ENCODE data around the gene RPUSD3.

Gene RPUSD3

DNA sequence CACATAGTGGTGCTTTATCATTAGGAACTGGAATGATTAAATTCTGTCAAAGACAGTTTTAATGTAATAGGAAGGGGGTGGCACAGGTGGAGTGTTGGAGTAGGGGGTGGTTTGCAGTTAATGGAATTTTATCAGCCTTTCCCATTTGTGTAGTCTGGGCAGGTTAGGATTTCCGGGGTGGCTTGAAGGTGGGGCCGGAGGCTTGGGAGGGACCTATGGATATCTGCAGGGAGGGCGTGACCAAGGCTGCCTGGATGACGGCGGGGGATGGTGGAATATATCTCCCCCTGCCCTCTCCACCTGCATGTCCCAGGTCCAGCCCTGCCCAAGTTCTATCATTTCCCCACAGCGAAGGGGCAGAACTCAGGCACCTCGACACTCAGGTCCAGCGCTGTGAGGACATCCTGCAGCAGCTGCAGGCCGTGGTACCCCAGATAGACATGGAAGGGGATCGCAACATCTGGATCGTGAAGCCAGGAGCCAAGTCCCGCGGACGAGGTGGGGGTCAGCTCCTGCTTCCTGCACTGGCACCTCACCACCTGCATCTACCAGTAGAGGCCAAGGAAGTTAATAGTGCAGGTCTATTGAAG lies 18.3 kb downstream of the RPUSD3 start:
- no peak for TF ChIP-seq ZFX (IDR thresholded peaks at IDR 0.05)
- TF ChIP-seq, protein P1, sequence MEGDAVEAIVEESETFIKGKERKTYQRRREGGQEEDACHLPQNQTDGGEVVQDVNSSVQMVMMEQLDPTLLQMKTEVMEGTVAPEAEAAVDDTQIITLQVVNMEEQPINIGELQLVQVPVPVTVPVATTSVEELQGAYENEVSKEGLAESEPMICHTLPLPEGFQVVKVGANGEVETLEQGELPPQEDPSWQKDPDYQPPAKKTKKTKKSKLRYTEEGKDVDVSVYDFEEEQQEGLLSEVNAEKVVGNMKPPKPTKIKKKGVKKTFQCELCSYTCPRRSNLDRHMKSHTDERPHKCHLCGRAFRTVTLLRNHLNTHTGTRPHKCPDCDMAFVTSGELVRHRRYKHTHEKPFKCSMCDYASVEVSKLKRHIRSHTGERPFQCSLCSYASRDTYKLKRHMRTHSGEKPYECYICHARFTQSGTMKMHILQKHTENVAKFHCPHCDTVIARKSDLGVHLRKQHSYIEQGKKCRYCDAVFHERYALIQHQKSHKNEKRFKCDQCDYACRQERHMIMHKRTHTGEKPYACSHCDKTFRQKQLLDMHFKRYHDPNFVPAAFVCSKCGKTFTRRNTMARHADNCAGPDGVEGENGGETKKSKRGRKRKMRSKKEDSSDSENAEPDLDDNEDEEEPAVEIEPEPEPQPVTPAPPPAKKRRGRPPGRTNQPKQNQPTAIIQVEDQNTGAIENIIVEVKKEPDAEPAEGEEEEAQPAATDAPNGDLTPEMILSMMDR (conservative IDR thresholded peaks at IDR 0.05) = no peak
- H3K27ac ChIP-seq = no peak overlapping the region

- no peak overlapping the region for H3K27ac ChIP-seq
- TF ChIP-seq, protein P1 (conservative IDR thresholded peaks at IDR 0.05) = no peak; the same call in 1 of the 2 replicates
- no peak for TF ChIP-seq ZFX (IDR thresholded peaks at IDR 0.05)
Measured at GRCh38 chr3:9820946-9821345, 22.9 kb downstream of the RPUSD3 start.

GRCh38 chr3:9820543-9820942 lies 23.3 kb downstream of the RPUSD3 start:
- no peak overlapping the region for H3K27ac ChIP-seq
- no peak for TF ChIP-seq ZFX (IDR thresholded peaks at IDR 0.05)
- TF ChIP-seq, protein P1 (conservative IDR thresholded peaks at IDR 0.05) = no peak

DNA sequence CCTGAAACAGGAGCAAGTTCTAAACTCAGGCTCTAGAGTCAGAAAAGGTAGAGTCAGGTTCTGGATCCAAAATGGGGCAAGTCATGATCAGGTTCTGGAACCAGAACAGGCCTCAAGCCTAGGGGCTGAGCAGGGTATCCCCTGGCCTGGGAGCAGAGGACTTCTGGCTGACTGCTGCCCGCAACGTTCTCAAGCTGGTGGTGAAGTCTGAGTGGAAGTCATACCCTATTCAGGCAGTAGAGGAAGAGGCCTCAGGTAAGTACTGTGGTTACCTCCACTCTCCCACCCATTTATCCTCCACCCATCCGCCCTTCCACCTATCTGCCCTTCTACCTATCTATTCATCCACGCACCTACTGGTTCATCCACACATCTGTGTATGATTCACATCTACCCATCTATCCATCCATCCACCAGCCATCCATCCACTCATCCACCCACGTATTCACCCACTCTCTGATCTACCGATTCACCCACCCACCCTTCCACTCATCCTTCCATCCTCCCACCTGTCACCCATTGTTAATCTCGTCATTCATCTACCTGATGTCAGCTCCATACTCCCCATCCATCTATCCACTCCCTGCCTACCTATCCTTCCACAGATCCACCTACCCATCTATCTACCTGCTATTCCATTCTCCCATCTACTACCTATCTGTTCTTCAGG lies 25.0 kb downstream of the RPUSD3 start:
- TF ChIP-seq, protein P1 (conservative IDR thresholded peaks at IDR 0.05) = no peak
- no peak for TF ChIP-seq ZFX (IDR thresholded peaks at IDR 0.05)
- H3K27ac ChIP-seq = no peak overlapping the region

- no peak for TF ChIP-seq ZFX (IDR thresholded peaks at IDR 0.05)
- TF ChIP-seq, protein P1 (conservative IDR thresholded peaks at IDR 0.05) = no peak
- no peak overlapping the region for H3K27ac ChIP-seq
Measured at GRCh38 chr3:9817436-9817835, 26.4 kb downstream of the RPUSD3 start.

- no peak overlapping the region for H3K27ac ChIP-seq
- TF ChIP-seq ZFX (IDR thresholded peaks at IDR 0.05) = no peak
- TF ChIP-seq, protein P1 (conservative IDR thresholded peaks at IDR 0.05) = no peak
Measured at GRCh38 chr3:9815986-9816385, 27.8 kb downstream of the RPUSD3 start.

DNA sequence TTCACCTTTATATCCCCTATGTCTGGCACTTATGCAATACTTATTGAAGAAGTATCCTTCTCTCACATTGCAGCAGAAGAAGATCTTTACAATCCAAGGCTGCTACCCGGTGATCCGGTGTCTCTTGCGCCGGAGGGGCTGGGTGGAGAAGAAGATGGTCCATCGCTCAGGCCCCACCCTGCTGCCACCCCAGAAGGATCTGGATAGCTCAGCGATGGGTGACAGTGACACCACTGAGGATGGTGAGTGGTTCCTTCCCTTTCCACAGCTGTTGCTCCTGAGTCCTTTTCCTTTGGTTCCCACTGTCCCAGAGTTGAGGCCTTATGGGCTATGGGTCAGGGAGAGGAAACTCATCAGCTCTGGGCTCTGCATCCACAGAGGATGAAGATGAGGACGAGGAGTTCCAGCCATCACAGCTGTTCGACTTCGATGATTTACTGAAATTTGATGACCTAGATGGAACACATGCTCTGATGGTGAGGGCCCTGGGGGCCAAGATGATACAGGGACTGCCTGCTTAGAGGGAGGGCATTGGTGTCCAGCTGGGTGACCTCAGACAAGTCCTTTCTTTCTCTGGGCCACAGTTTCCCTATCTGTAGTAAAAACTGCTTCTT lies 30.8 kb downstream of the RPUSD3 start:
- no peak overlapping the region for H3K27ac ChIP-seq
- TF ChIP-seq ZFX (IDR thresholded peaks at IDR 0.05) = no peak
- TF ChIP-seq, protein P1 (conservative IDR thresholded peaks at IDR 0.05) = no peak

Data from C4-2B (cell line).